ENCODE data around the gene ZNF586.
"Not testable (repeated sequence)": the region's sequence is repeated elsewhere in the genome, so short reads cannot be mapped to it uniquely, and the experiment has no call there.

Gene ZNF586

GRCh38 chr19:57823155-57823554 is 53.7 kb downstream of the ZNF586 start:
- not testable (repeated sequence) for DNase-seq (ENCODE audit: low read depth in 2 of 2)

GRCh38 chr19:57823608-57824007 is 54.1 kb downstream of the ZNF586 start:
- not testable (repeated sequence) for DNase-seq (ENCODE audit: low read depth in 2 of 2)

DNA sequence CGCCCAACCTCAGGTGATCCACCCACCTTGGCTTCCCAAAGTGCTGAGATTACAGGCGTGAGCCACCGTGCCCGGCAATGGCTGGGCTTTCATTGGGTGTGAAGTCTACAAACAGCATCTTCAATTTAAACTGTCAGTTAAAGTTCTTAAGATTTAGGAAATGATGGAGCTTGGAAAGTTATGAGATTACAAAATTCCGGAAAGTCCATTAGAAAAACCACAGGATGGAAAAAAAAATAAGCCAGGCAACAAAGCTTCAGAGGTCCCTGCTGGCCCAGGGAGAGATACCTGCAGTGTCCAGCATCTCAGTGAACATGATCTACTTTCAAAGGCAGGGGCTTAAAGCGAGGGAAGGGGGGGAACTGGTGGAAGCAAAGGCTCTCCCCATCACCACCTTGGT is 56.0 kb downstream of the ZNF586 start:
- DNase-seq (ENCODE audit: low read depth in 2 of 2), result no peak

DNA sequence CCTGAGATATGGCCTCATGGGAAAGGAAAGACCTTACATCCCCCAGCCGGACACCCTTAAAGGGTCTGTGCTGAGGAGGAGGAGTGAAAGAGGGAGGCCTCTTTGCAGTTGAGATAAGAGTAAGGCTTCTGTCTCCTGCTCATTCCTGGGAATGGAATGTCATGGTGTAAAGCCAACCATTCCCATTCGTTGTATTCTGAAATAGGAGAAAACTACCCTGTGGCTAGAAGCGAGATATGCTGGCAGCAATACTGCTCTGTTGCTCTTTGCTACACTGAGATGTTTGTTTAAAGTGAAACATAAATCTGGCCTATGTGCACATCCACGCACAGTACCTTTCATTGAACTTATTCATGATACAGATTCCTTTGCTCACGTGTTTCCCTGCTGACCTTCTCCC is 59.8 kb downstream of the ZNF586 start:
- no peak for DNase-seq (ENCODE audit: low read depth in 2 of 2)

- DNase-seq (ENCODE audit: low read depth in 2 of 2), result no peak
These were observed 60.7 kb downstream of the ZNF586 start, which contains the start of gene ZNF587B for GRCh38 chr19:57830071-57830602. Gene ZNF587B (plus strand): TSS chr19:57830299. CDS start chr19:57830529, 230 bp downstream.

Measured in stimulated activated CD8-positive, alpha-beta memory T cell treated with anti-CD3 and anti-CD28 coated beads, Interleukin-2, amount 100 ng/mL, for 1 hour (primary cell).